GM23248 (cell line): ENCODE measurements around the gene RTP4. TPM values are rescaled to one million over a fixed set of nuclear protein-coding genes. Genes with fewer than 3 reads are reported as not detected.

Experiments
- DNase-seq: peaks from one replicate; pipeline ENCODE4 v3.0.0-alpha.2; 2015
- H2AFZ ChIP-seq: fragments of 200-600 bp; sonication (generic); 2 replicates; pipeline ENCODE4 v1.6.1; 2016; ENCODE audit warnings: antibody characterized with exemption
- H3F3A ChIP-seq: fragments of 200-600 bp; sonication (generic); 2 replicates; pipeline ENCODE4 v1.6.1; 2016; ENCODE audit warnings: mild to moderate bottlenecking, antibody characterized with exemption, mixed run types; ENCODE audit not compliant: insufficient read depth
- H3K27ac ChIP-seq: fragments of 200-600 bp; sonication (generic); 2 replicates; pipeline ENCODE4 v1.5.1; 2016; ENCODE audit warnings: mild to moderate bottlenecking
- H3K27me3 ChIP-seq: fragments of 200-600 bp; sonication (generic); replicated peaks from 2 replicates; pipeline ENCODE4 v1.6.1; 2016; ENCODE audit warnings: mild to moderate bottlenecking; ENCODE audit not compliant: insufficient read depth
- H3K36me3 ChIP-seq: fragments of 200-600 bp; sonication (generic); 2 replicates; pipeline ENCODE4 v1.6.1; 2016; ENCODE audit warnings: low read depth, mild to moderate bottlenecking
- H3K4me1 ChIP-seq: fragments of 200-600 bp; sonication (generic); 2 replicates; pipeline ENCODE4 v1.6.1; 2016; ENCODE audit warnings: mild to moderate bottlenecking; ENCODE audit not compliant: insufficient read depth
- H3K4me2 ChIP-seq: fragments of 200-600 bp; sonication (generic); one replicate; pipeline ENCODE4 v1.6.1; 2016; ENCODE audit warnings: mild to moderate bottlenecking; ENCODE audit not compliant: unreplicated experiment
- H3K4me3 ChIP-seq: fragments of 200-600 bp; sonication (generic); 2 replicates; pipeline ENCODE4 v1.5.1; 2016; ENCODE audit warnings: mild to moderate bottlenecking
- H3K79me2 ChIP-seq: fragments of 200-600 bp; sonication (generic); 2 replicates; pipeline ENCODE4 v1.6.1; 2016; ENCODE audit warnings: mild to moderate bottlenecking; ENCODE audit not compliant: insufficient read depth
- H3K9ac ChIP-seq: fragments of 200-600 bp; sonication (generic); 2 replicates; pipeline ENCODE4 v1.6.1; 2016; ENCODE audit warnings: mild to moderate bottlenecking
- H3K9me2 ChIP-seq: fragments of 200-600 bp; sonication (generic); 2 replicates; pipeline ENCODE4 v1.6.1; 2016; ENCODE audit warnings: mixed run types, mild to moderate bottlenecking, moderate library complexity; ENCODE audit not compliant: insufficient read depth
- H3K9me3 ChIP-seq: fragments of 200-600 bp; sonication (generic); one replicate; pipeline ENCODE4 v1.6.1; 2017; ENCODE audit warnings: low read depth
- H4K20me1 ChIP-seq: fragments of 200-600 bp; sonication (generic); 2 replicates; pipeline ENCODE4 v1.6.0; 2016; ENCODE audit not compliant: insufficient read depth
- EZH2 ChIP-seq: fragments of 200-600 bp; sonication (generic); IDR thresholded peaks from 2 replicates; pipeline ENCODE4 v1.6.1; 2018; ENCODE audit warnings: antibody characterized with exemption, mild to moderate bottlenecking; ENCODE audit not compliant: insufficient read depth, poor library complexity, severe bottlenecking
- EZH2phosphoT487 ChIP-seq: fragments of 200-600 bp; sonication (generic); IDR thresholded peaks from 2 replicates; pipeline ENCODE4 v1.6.1; 2018; ENCODE audit warnings: antibody characterized with exemption, moderate library complexity, mild to moderate bottlenecking, low read depth; ENCODE audit not compliant: insufficient read depth
- WGBS, 2 experiments: methylation state at CpG; one replicate each; pipeline ENCODE4 v1.1.6; 2015 to 2017; ENCODE audit warnings: low lambda C conversion rate in 2 of 2, low coverage in 1 of 2; ENCODE audit errors: missing lambda C conversion rate in 2 of 2; 5-methylcytosine and 5-hydroxymethylcytosine counted together
- in situ Hi-C: fragments of 300-500 bp; cut with MboI; formaldehyde crosslinking; loops from 2 replicates; pipeline ENCODE4 v1.15.0; 2020
- polyA plus RNA-seq: library from polyadenylated mRNA; unstranded; fragments of >200 nt; fragmentation: Nextera tagmentation; extraction: Ambion mirVana; gene quantifications from 2 replicates; pipeline ENCODE4 v1.2.1, GENCODE V29; 2016
- total RNA-seq: library from RNA; depleted of rRNA; stranded (reverse); fragments of >200 nt; shearing (Covaris generic); gene quantifications from 2 replicates; pipeline ENCODE4 v1.2.3, GENCODE V29; 2014

Gene RTP4
- total and polyA plus RNA-seq, 2 experiments from 2014 or later = 0.19 to 1.4 TPM

- Histone ChIP-seq H3K9me2 (no peaks in the 10 kb centered on the region), H3K36me3 (no peaks in the 10 kb centered on the region), H2AFZ (no peak overlapping the region), H3K27ac (no peak overlapping the region), H3K4me1 (no peaks in the 10 kb centered on the region), H3K27me3 (no peaks in the 10 kb centered on the region), H3K4me2 (no peak overlapping the region), H3K9ac (no peak overlapping the region), H4K20me1 (no peaks in the 10 kb centered on the region), H3K9me3 (no peaks in the 10 kb centered on the region), H3K4me3 (no peak overlapping the region), H3K79me2 (no peaks in the 10 kb centered on the region), H3F3A (no peaks in the 10 kb centered on the region)
- 51 to 56% methylated on average over 2 of the region's 2 CpGs for WGBS, 2 experiments
- no peak for DNase-seq
- no peak for TF ChIP-seq EZH2
- TF ChIP-seq EZH2phosphoT487 = no peak
- in situ Hi-C loops = no loop called here
These were observed 6.3 kb upstream of the RTP4 start for GRCh38 chr3:187361835-187362234.

DNA sequence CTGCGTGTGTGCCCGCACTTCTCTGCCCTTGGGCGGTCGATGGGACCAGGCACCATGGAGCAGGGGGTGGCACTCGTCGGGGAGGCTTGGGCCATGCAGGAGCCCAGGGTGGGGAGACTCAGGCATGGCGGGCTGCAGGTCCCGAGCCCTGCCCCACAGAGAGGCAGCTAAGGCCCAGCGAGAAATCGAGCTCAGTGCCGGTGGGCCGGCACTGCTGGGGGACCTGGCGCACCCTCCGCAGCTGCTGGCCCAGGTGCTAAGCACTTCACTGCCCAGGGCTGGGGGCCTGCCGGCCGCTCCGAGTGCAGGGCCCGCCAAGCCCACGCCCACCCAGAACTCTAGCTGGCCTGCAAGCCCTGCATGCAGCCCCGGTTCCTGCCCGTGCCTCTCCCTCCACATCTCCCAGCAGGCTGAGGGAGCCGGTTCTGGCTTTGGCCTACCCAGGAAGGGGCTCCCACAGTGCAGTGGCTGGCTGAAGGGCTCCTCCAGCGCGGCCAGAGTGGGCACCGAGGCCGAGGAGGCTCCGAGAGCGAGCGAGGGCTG, 553 bp upstream of the RTP4 start:
- H3K4me2 ChIP-seq = peak overlapping the region; percentile 90
- peak overlapping the region; percentile 98 for H2AFZ ChIP-seq
- H3K4me3 ChIP-seq = peak overlapping the region; percentile 72
- H3K9me2 ChIP-seq = no peaks in the 10 kb centered on the region
- H3K79me2 ChIP-seq = no peaks in the 10 kb centered on the region
- no peak for TF ChIP-seq EZH2phosphoT487
- TF ChIP-seq EZH2 = no peak
- H3K36me3 ChIP-seq = no peaks in the 10 kb centered on the region
- no peaks in the 10 kb centered on the region for H4K20me1 ChIP-seq
- peak overlapping the region; percentile 70 for H3K27ac ChIP-seq
- H3K27me3 ChIP-seq = no peaks in the 10 kb centered on the region
- H3K9me3 ChIP-seq = no peaks in the 10 kb centered on the region
- WGBS, 2 experiments = 78% methylated on average over 18 to 27 of the region's 29 CpGs
- no peak for DNase-seq
- H3F3A ChIP-seq = no peaks in the 10 kb centered on the region
- H3K9ac ChIP-seq = peak overlapping the region; percentile 86
- in situ Hi-C loops = no loop called here
- peaks cover 6% of the 10 kb centered on the region for H3K4me1 ChIP-seq

GRCh38 chr3:187369089-187369447, 883 bp downstream of the RTP4 start:
- Histone ChIP-seq H3K27ac (no peak overlapping the region), H3K9me3 (no peaks in the 10 kb centered on the region), H2AFZ (peak overlapping the region; percentile 98), H3K9ac (peak overlapping the region; percentile 86), H3K27me3 (no peaks in the 10 kb centered on the region), H3K4me2 (peak overlapping the region; percentile 90), H3K4me3 (peak overlapping the region; percentile 72), H3K79me2 (no peaks in the 10 kb centered on the region), H3K36me3 (no peaks in the 10 kb centered on the region), H3K9me2 (no peaks in the 10 kb centered on the region), H4K20me1 (no peaks in the 10 kb centered on the region), H3F3A (no peaks in the 10 kb centered on the region), H3K4me1 (peaks cover 6% of the 10 kb centered on the region)
- in situ Hi-C loops = no loop called here
- no peak for TF ChIP-seq EZH2
- no peak for TF ChIP-seq EZH2phosphoT487
- 83 to 97% methylated on average over 1 of the region's 1 CpG for WGBS, 2 experiments
- DNase-seq = no peak

DNA sequence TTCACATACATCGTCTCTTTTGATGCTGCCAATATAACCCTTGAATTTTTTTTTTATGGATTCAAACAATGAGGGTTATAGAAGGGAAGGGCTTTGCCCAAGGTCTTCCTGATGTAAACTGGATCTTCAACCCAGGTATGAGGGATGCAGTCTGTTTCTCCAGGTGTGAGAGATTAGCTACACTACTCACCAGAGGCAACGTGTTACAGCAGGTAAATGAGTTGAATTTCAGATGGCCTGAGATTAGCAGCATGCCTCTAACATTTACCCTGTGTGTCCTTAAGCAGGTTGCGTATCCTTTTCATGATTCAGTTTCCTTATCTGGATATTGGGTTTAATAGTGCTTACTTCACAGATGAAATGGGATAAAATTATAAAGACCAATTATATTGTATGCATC, 1.9 kb downstream of the RTP4 start:
- Histone ChIP-seq H3K9me2 (no peaks in the 10 kb centered on the region), H3K36me3 (no peaks in the 10 kb centered on the region), H3K27me3 (no peaks in the 10 kb centered on the region), H3K79me2 (no peaks in the 10 kb centered on the region), H3K9ac (no peak overlapping the region), H3F3A (no peaks in the 10 kb centered on the region), H3K9me3 (no peaks in the 10 kb centered on the region), H3K27ac (no peak overlapping the region), H2AFZ (no peak overlapping the region), H3K4me1 (peaks cover 6% of the 10 kb centered on the region), H3K4me3 (no peak overlapping the region), H4K20me1 (no peaks in the 10 kb centered on the region), H3K4me2 (no peak overlapping the region)
- 93 to 98% methylated on average over 3 of the region's 3 CpGs for WGBS, 2 experiments
- TF ChIP-seq EZH2 (no peak), EZH2phosphoT487 (no peak)
- in situ Hi-C loops = no loop called here
- DNase-seq = no peak

DNA sequence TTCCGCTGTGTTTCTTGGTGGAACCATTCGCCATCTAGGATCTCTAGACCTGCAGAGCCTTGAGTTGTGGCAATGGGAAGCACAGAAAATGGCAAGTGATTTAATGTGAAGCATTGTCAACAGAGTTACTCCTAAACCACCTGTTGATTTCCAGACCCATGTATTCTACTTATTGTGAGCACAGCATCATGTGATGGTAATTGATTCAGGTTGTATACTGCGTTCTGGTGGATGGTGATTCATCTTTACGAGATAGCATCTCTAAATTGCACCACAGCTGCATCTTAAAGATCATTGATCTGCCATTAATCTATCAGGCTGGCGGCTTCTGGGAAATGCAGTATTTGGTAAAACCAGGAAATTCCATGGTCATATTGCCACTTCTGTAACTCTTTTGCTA, 7.4 kb downstream of the RTP4 start:
- Histone ChIP-seq H3K9me2 (no peaks in the 10 kb centered on the region), H3K27me3 (no peaks in the 10 kb centered on the region), H3K27ac (no peak overlapping the region), H3K79me2 (no peaks in the 10 kb centered on the region), H3K4me1 (no peaks in the 10 kb centered on the region), H3K9me3 (no peaks in the 10 kb centered on the region), H3K9ac (no peak overlapping the region), H2AFZ (no peak overlapping the region), H3K36me3 (no peaks in the 10 kb centered on the region), H3K4me3 (no peak overlapping the region), H3K4me2 (no peak overlapping the region), H3F3A (no peaks in the 10 kb centered on the region), H4K20me1 (no peaks in the 10 kb centered on the region)
- WGBS, 2 experiments = 67 to 71% methylated on average over 5 of the region's 5 CpGs
- in situ Hi-C loops = no loop called here
- no peak for TF ChIP-seq EZH2phosphoT487
- no peak for TF ChIP-seq EZH2
- no peak for DNase-seq
